ENCODE data around the gene FADS2. TPM values are rescaled to one million over a fixed set of nuclear protein-coding genes. Genes with fewer than 3 reads are reported as not detected.

Gene FADS2
- total RNA-seq, 1 donor from 2014 or later, result 402 TPM

DNA sequence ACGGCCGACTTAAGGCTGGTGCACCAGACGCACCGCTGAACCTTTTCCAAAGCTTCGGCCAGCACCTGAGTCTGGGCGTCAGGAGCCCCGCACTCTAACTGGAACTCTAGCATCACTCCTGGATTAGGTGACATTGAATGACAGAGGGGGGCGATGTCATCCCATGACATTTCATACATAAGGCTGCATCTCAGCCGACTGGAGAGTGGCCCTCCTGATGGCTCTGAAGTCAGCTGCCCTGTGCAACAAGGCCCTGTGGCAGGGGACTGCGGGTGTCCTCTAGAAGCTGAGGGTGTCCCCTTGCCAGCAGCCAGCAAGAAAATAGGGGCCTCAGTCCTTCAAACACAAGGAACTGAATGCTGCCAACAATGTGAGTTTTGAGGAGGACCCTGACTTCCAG, 73.3 kb downstream of the FADS2 start:
- Mint-ChIP-seq H3K27ac (no peak overlapping the region), H3K4me3 (ENCODE audit: low read depth) (no peak overlapping the region), H3K36me3 (ENCODE audit: insufficient read depth) (no peaks in the 10 kb centered on the region), H3K4me1 (ENCODE audit: low read depth) (peaks cover 1% of the 10 kb centered on the region), H3K27me3 (peaks cover 10% of the 10 kb centered on the region), H3K9me3 (ENCODE audit: low read depth) (no peaks in the 10 kb centered on the region)
- no peak for DNase-seq (ENCODE audit: low spot score, unreplicated experiment)
- no peak for TF ChIP-seq CTCF (IDR thresholded peaks at IDR 0.05; ENCODE audit: unreplicated experiment)

GRCh38 chr11:61902313-61902712, 74.2 kb downstream of the FADS2 start:
- no peak overlapping the region for H3K27ac Mint-ChIP-seq

GRCh38 chr11:61903845-61904244, 75.7 kb downstream of the FADS2 start:
- no peaks in the 10 kb centered on the region for H3K9me3 Mint-ChIP-seq (ENCODE audit: low read depth)
- no peak for DNase-seq (ENCODE audit: low spot score, unreplicated experiment)
- no peak overlapping the region for H3K27ac Mint-ChIP-seq
- H3K27me3 Mint-ChIP-seq, result peaks cover 10% of the 10 kb centered on the region
- no peaks in the 10 kb centered on the region for H3K36me3 Mint-ChIP-seq (ENCODE audit: insufficient read depth)
- peaks cover 1% of the 10 kb centered on the region for H3K4me1 Mint-ChIP-seq (ENCODE audit: low read depth)
- H3K4me3 Mint-ChIP-seq (ENCODE audit: low read depth), result no peak overlapping the region
- no peak for TF ChIP-seq CTCF (IDR thresholded peaks at IDR 0.05; ENCODE audit: unreplicated experiment)

More at GRCh38 chr11:61902313-61902712, 74.2 kb downstream of the FADS2 start:
- H3K27me3 Mint-ChIP-seq, result peaks cover 10% of the 10 kb centered on the region
- H3K4me1 Mint-ChIP-seq (ENCODE audit: low read depth), result peaks cover 1% of the 10 kb centered on the region
- no peak for TF ChIP-seq CTCF (IDR thresholded peaks at IDR 0.05; ENCODE audit: unreplicated experiment)
- H3K9me3 Mint-ChIP-seq (ENCODE audit: low read depth), result no peaks in the 10 kb centered on the region
- H3K36me3 Mint-ChIP-seq (ENCODE audit: insufficient read depth), result no peaks in the 10 kb centered on the region
- no peak for DNase-seq (ENCODE audit: low spot score, unreplicated experiment)
- no peak overlapping the region for H3K4me3 Mint-ChIP-seq (ENCODE audit: low read depth)

GRCh38 chr11:61904539-61905048, 76.5 kb downstream of the FADS2 start:
- Mint-ChIP-seq H3K27ac (no peak overlapping the region), H3K4me1 (ENCODE audit: low read depth) (peaks cover 1% of the 10 kb centered on the region), H3K27me3 (peaks cover 10% of the 10 kb centered on the region), H3K36me3 (ENCODE audit: insufficient read depth) (no peaks in the 10 kb centered on the region), H3K4me3 (ENCODE audit: low read depth) (no peak overlapping the region), H3K9me3 (ENCODE audit: low read depth) (no peaks in the 10 kb centered on the region)
- TF ChIP-seq CTCF (IDR thresholded peaks at IDR 0.05; ENCODE audit: unreplicated experiment), result no peak
- no peak for DNase-seq (ENCODE audit: low spot score, unreplicated experiment)

DNA sequence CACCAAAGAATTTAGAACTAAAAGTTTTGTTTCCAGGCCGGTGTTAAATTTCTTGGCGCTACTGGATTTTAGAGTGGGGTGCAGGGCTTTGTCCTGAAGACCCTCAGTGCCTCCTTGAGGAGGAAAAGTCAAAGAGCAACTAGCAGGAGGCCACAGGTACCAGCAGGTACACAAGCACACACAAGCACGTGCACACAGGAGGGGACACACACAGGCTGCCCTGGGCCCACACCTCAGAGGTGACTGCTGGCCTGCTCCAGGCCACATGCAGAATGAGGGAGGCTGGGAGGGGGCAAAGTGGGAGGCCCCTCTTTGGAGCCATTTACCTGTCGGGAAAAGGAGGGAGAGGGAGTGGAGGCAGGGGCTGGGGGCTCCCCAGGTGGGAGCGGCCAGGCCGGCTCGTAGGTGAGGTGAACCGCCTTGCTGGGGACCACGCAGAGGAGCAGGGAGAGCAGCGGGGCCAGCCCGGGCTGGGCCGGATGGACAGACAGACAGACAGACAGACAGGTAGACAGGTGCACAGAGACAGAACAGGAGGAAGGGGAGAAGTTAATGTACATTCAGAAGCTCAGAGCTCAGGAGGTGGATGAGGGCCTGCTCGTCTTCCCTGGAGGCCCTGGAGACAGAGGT, 77.1 kb downstream of the FADS2 start:
- Mint-ChIP-seq H3K27me3 (peaks cover 10% of the 10 kb centered on the region), H3K27ac (no peak overlapping the region), H3K36me3 (ENCODE audit: insufficient read depth) (no peaks in the 10 kb centered on the region), H3K4me1 (ENCODE audit: low read depth) (peaks cover 1% of the 10 kb centered on the region), H3K9me3 (ENCODE audit: low read depth) (no peaks in the 10 kb centered on the region), H3K4me3 (ENCODE audit: low read depth) (no peak overlapping the region)
- DNase-seq (ENCODE audit: low spot score, unreplicated experiment), result no peak
- no peak for TF ChIP-seq CTCF (IDR thresholded peaks at IDR 0.05; ENCODE audit: unreplicated experiment)

Measured in progenitor cell of endocrine pancreas (in vitro differentiated cells).